ENCODE measurements around the gene TPI1.

The TPI1 gene

GRCh38 chr12:6829536-6830220 is 37.7 kb upstream of the TPI1 start:
- TF ChIP-seq CTCF (conservative IDR thresholded peaks at IDR 0.05; ENCODE audit: low read length): peak; percentile 50
- no peak for DNase-seq (ENCODE audit: low read depth)
- H3K4me3 ChIP-seq (ENCODE audit: low read length): peak overlapping the region; percentile 86

GRCh38 chr12:6830286-6830890 is 36.9 kb upstream of the TPI1 start:
- TF ChIP-seq CTCF (conservative IDR thresholded peaks at IDR 0.05; ENCODE audit: low read length): no peak
- no peak for DNase-seq (ENCODE audit: low read depth)
- H3K4me3 ChIP-seq (ENCODE audit: low read length): peak overlapping the region; percentile 86

- TF ChIP-seq CTCF (conservative IDR thresholded peaks at IDR 0.05; ENCODE audit: low read length): no peak
- no peak for DNase-seq (ENCODE audit: low read depth)
- no peak overlapping the region for H3K4me3 ChIP-seq (ENCODE audit: low read length)
Observed at GRCh38 chr12:6830999-6831398, 36.3 kb upstream of the TPI1 start.

- DNase-seq (ENCODE audit: low read depth): no peak
- no peak for TF ChIP-seq CTCF (conservative IDR thresholded peaks at IDR 0.05; ENCODE audit: low read length)
- no peak overlapping the region for H3K4me3 ChIP-seq (ENCODE audit: low read length)
Observed at GRCh38 chr12:6831450-6831995, 35.8 kb upstream of the TPI1 start.

- H3K4me3 ChIP-seq (ENCODE audit: low read length): no peak overlapping the region
- TF ChIP-seq CTCF (conservative IDR thresholded peaks at IDR 0.05; ENCODE audit: low read length): no peak
- no peak for DNase-seq (ENCODE audit: low read depth)
Observed at GRCh38 chr12:6832125-6832524, 35.2 kb upstream of the TPI1 start.

- no peak overlapping the region for H3K4me3 ChIP-seq (ENCODE audit: low read length)
- no peak for DNase-seq (ENCODE audit: low read depth)
- TF ChIP-seq CTCF (conservative IDR thresholded peaks at IDR 0.05; ENCODE audit: low read length): no peak
Observed at GRCh38 chr12:6833189-6833890, 34.0 kb upstream of the TPI1 start.
